Activated CD8-positive, alpha-beta memory T cell treated with anti-CD3 and anti-CD28 coated beads, Interleukin-2, amount 50 U/mL, for 48 hours (primary cell): Measurements from ENCODE around the gene CGNL1.

ENCODE experiments used
- DNase-seq: peaks from one replicate; pipeline ENCODE4 v3.0.0-alpha.2; 2020

The CGNL1 gene

GRCh38 chr15:57375827-57376695 is at the start of gene CGNL1:
CGNL1 (plus strand) TSS chr15:57376505; CDS start chr15:57438000, 61,495 bp downstream.
- DNase-seq: no peak

GRCh38 chr15:57327985-57328471 is 48.3 kb upstream of the CGNL1 start:
- no peak for DNase-seq

- DNase-seq: no peak
Observed at GRCh38 chr15:57328479-57328878, 47.8 kb upstream of the CGNL1 start.

GRCh38 chr15:57328897-57329296 is 47.4 kb upstream of the CGNL1 start:
- no peak for DNase-seq

- DNase-seq: no peak
Observed at GRCh38 chr15:57329582-57330367, 46.5 kb upstream of the CGNL1 start.

GRCh38 chr15:57330619-57331340 is 45.5 kb upstream of the CGNL1 start:
- no peak for DNase-seq

GRCh38 chr15:57332326-57332725 is 44.0 kb upstream of the CGNL1 start:
- DNase-seq: no peak

GRCh38 chr15:57333487-57333886 is 42.8 kb upstream of the CGNL1 start:
- DNase-seq: no peak

GRCh38 chr15:57334257-57334656 is 42.0 kb upstream of the CGNL1 start:
- DNase-seq: no peak

GRCh38 chr15:57335293-57335715 is 41.0 kb upstream of the CGNL1 start:
- no peak for DNase-seq

- DNase-seq: no peak
Observed at GRCh38 chr15:57335719-57336118, 40.6 kb upstream of the CGNL1 start.

- no peak for DNase-seq
Observed at GRCh38 chr15:57337868-57338411, 38.4 kb upstream of the CGNL1 start.

- no peak for DNase-seq
Observed at GRCh38 chr15:57339321-57339720, 37.0 kb upstream of the CGNL1 start.

GRCh38 chr15:57340682-57341259 is 35.5 kb upstream of the CGNL1 start:
- DNase-seq: peak; percentile 59

GRCh38 chr15:57343048-57343447 is 33.3 kb upstream of the CGNL1 start:
- no peak for DNase-seq

GRCh38 chr15:57343498-57343897 is 32.8 kb upstream of the CGNL1 start:
- DNase-seq: no peak

GRCh38 chr15:57344282-57344681 is 32.0 kb upstream of the CGNL1 start:
- no peak for DNase-seq

- no peak for DNase-seq
Observed at GRCh38 chr15:57345584-57345983, 30.7 kb upstream of the CGNL1 start.

- no peak for DNase-seq
Observed at GRCh38 chr15:57348081-57348480, 28.2 kb upstream of the CGNL1 start.

- DNase-seq: no peak
Observed at GRCh38 chr15:57352535-57353316, 23.6 kb upstream of the CGNL1 start.

- DNase-seq: no peak
Observed at GRCh38 chr15:57353317-57353804, 22.9 kb upstream of the CGNL1 start.
